G401 (cell line): ENCODE data around the gene HNF1B. TPM values are rescaled to one million over a fixed set of nuclear protein-coding genes. Genes with fewer than 3 reads are reported as not detected.
"Not testable (repeated sequence)": the region's sequence is repeated elsewhere in the genome, so short reads cannot be mapped to it uniquely, and the experiment has no call there.

Source experiments
- DNase-seq: peaks from one replicate; pipeline ENCODE4 v3.0.0-alpha.2; 2015; ENCODE audit warnings: low spot score
- in situ Hi-C: cut with HindIII; loops from 2 replicates; pipeline ENCODE4 v1.10.0; 2016; ENCODE audit warnings: low sequenced_read_pairs, mixed read lengths
- total RNA-seq: library from RNA; depleted of rRNA; stranded (reverse); fragments of >200 nt; shearing (Covaris generic); gene quantifications from 2 replicates; pipeline ENCODE4 v1.2.3, GENCODE V29; 2014; rRNA removed

HNF1B gene, protein sequence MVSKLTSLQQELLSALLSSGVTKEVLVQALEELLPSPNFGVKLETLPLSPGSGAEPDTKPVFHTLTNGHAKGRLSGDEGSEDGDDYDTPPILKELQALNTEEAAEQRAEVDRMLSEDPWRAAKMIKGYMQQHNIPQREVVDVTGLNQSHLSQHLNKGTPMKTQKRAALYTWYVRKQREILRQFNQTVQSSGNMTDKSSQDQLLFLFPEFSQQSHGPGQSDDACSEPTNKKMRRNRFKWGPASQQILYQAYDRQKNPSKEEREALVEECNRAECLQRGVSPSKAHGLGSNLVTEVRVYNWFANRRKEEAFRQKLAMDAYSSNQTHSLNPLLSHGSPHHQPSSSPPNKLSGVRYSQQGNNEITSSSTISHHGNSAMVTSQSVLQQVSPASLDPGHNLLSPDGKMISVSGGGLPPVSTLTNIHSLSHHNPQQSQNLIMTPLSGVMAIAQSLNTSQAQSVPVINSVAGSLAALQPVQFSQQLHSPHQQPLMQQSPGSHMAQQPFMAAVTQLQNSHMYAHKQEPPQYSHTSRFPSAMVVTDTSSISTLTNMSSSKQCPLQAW
- total RNA-seq: not detected in 2 replicates

- in situ Hi-C loops: no loop called here
- DNase-seq: no peak
Measured at GRCh38 chr17:37744961-37745800, at the start of gene HNF1B. Gene HNF1B, minus strand, starts transcription at chr17:37745059. Its CDS starts 175 bp downstream, at chr17:37744884.

DNA sequence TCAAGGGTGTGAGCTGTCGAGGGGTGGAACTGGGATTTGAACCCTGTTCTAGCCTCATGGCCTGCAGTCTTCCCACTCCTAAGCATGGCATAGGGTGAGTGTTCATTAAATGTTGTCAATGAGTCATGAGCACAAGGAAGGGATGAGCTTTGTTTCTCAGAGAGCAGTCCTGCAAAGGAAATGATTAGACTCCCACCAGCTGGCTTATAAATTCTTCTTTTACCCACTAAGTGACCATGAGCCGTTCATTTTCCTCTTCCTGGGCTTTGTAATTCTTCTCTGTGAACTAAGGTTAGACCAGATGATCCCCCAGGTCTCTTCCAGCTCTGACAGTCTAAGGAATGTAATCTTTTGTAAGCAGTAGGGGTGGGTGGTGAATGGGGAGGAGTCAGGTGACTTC, 47.9 kb upstream of the HNF1B start:
- DNase-seq: no peak
- in situ Hi-C loops: no loop called here

DNA sequence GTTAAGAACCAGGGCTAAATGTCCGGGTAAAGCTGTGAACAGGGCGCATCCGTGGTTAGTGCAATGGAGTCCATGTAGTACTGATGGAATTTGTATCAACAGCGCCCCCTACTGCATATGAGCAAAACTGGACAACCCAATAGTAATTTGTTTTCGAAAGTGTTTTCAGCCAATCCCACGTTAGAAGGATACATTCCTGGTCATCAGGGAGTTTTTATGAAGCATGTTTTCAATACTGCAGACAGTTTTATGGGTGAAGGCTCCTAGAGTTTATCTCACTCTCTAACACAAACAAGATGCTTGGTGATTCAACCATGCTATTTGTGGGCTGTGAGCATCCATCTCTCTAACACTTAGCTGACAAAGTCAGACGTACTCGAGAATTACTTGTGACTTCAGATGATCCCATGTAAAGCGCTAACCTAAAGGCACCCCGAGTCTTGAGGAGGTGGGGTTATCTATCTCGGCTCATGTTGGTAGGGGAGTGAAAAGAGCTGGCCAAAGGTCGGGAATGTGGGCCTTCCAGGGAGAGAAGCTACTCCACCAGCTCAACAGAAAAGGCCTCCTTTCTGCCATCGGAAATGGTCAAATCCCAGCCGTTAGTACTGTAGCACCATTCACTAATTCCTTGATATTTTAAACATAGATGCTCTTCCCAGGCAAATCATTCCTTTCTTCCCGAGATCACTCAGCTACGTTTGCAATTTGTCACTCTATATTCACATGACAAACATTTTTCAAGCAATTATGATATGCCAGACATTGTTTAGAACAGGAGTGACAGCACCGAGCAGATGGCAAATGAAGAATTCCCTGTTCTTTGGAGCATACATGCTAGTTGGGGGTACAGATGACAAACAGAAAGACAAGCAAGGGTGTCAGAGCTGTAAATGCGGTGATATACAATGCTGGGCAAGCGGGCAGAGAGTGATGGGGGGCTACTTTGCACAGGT, 46.9 kb upstream of the HNF1B start:
- no peak for DNase-seq
- in situ Hi-C loops: no loop called here

DNA sequence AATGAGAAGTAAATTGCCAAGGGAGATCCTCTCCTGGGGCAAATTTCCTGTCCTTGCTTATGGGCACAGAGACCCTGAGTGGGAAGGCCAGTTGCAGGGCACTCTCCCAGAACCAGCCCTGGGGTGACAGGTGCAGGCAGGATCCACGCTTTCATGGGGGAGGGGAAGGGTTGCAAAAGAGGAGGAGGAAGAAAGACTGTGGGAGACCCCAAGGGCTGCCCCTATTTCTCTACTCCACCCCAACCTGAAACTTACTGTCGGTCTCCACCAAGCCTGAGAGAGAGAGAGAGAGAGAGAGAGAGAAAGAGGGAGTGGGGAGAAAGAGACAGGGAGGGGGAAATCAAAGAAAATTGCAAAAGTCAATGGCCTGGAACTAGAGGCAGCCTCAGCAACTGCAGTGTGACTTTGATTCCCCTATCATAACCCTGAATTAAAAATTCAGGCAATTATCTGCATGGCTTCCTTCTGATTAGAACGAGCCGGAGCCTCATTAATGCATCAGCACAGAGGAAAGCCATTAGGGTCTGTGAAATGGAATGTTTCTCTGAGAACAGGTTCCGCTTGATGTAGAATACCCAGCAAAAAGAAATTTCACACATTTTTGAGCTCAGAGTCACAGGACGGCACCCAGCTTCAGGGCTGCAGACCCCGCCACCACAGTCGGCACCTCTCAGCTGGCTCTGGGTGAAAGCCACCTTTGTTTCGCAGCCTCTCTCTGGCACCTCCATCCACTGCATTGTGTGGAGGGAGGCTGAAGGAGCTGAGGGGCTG, 45.1 kb upstream of the HNF1B start:
- DNase-seq: no peak
- in situ Hi-C loops: no loop called here

- in situ Hi-C loops: no loop called here
- no peak for DNase-seq
Measured at GRCh38 chr17:37789021-37789565, 44.2 kb upstream of the HNF1B start.

- in situ Hi-C loops: no loop called here
- no peak for DNase-seq
Measured at GRCh38 chr17:37788526-37788925, 43.7 kb upstream of the HNF1B start.

GRCh38 chr17:37787055-37787757, 42.3 kb upstream of the HNF1B start:
- DNase-seq: peak; percentile 3
- in situ Hi-C loops: no loop called here

DNA sequence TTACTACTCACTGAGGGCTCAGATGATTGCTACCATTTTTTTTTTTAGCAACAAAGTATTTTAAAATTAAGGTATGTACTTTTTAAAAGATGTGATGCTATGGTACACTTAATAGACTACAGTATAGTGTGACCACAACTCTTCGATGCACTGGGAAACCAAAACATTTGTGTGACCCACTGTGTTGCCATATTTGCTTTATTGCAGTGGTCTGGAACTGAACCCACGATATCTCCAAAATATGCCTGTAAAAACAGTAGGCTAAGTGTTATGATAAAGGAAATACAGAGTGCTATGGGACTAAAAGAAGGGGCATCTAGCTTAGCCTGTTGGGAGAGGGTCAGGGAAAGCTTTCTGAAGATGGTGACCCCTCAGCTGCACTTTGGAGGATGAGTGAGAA, 41.6 kb upstream of the HNF1B start:
- in situ Hi-C loops: no loop called here
- no peak for DNase-seq

DNA sequence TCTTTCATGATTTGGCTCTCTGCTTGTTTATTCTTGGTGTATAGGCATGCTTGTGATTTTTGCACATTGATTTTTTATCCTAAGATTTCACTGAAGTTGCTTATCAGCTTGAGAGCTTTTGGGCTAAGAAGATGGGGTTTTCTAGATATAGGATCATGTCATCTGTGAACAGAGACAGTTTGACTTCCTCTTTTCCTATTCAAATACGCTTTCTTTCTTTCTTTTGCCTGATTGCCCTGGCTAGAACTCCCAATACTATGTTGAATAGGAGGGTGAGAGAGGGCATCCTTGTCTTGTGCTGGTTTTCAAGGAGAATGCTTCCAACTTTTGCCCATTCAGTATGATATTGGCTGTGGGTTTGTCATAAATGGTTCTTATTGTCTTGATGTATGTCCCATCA, 37.6 kb upstream of the HNF1B start:
- in situ Hi-C loops, DNase-seq: not testable (repeated sequence)

DNA sequence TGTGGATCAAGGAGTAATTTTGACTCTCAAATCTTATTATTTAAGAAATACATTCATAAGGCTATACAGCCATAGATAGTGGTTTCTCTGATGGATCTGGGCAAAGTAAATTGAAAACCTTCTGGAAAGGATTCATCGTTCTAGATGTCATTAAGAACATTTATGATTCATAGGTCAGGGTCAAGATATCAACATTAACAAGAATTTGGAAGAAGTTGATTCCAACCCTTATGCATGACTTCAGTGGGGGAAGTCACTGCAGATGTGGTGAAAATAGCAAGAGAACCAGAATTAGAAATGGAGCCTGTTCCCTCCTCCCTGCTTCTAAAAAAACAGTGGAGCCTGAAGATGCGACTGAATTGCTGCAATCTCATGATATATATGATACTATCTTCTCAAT, 36.6 kb upstream of the HNF1B start:
- in situ Hi-C loops: no loop called here
- no peak for DNase-seq

- in situ Hi-C loops: no loop called here
Measured at GRCh38 chr17:37779554-37779953, 34.7 kb upstream of the HNF1B start.

GRCh38 chr17:37774504-37774903, 29.6 kb upstream of the HNF1B start:
- in situ Hi-C loops: no loop called here
- no peak for DNase-seq

More at GRCh38 chr17:37779554-37779953, 34.7 kb upstream of the HNF1B start:
- DNase-seq: no peak

- in situ Hi-C loops: no loop called here
- DNase-seq: no peak
Measured at GRCh38 chr17:37772982-37773381, 28.1 kb upstream of the HNF1B start.

- peak; percentile 6 for DNase-seq
- in situ Hi-C loops: no loop called here
Measured at GRCh38 chr17:37770631-37771518, 26.0 kb upstream of the HNF1B start.

- in situ Hi-C loops: no loop called here
- DNase-seq: no peak
Measured at GRCh38 chr17:37769050-37769449, 24.2 kb upstream of the HNF1B start.

GRCh38 chr17:37768438-37768837, 23.6 kb upstream of the HNF1B start:
- in situ Hi-C loops: no loop called here
- no peak for DNase-seq
